Stimulated activated naive CD8-positive, alpha-beta T cell treated with anti-CD3 and anti-CD28 coated beads, Interleukin-15, Interleukin-2, amounts not matched to agents 100 ng/mL and 50 ng/mL, for 24 hours (primary cell): Measurements from ENCODE around the gene SPATA31E1.

Experiments used
- H3K27ac Mint-ChIP-seq: one replicate; pipeline ENCODE4 v1.8.0; 2021; ENCODE audit warnings: mild to moderate bottlenecking, mixed read lengths
- H3K27me3 Mint-ChIP-seq: one replicate; pipeline ENCODE4 v1.8.0; 2021; ENCODE audit warnings: mixed read lengths
- H3K36me3 Mint-ChIP-seq: one replicate; pipeline ENCODE4 v1.8.0; 2021; ENCODE audit warnings: low read depth, mixed read lengths
- H3K4me1 Mint-ChIP-seq: one replicate; pipeline ENCODE4 v1.8.0; 2021; ENCODE audit warnings: low read depth, mixed read lengths
- H3K4me3 Mint-ChIP-seq: one replicate; pipeline ENCODE4 v1.8.0; 2021; ENCODE audit warnings: mild to moderate bottlenecking, mixed read lengths
- H3K9me3 Mint-ChIP-seq: one replicate; pipeline ENCODE4 v1.8.0; 2021; ENCODE audit warnings: mixed read lengths

Gene SPATA31E1

DNA sequence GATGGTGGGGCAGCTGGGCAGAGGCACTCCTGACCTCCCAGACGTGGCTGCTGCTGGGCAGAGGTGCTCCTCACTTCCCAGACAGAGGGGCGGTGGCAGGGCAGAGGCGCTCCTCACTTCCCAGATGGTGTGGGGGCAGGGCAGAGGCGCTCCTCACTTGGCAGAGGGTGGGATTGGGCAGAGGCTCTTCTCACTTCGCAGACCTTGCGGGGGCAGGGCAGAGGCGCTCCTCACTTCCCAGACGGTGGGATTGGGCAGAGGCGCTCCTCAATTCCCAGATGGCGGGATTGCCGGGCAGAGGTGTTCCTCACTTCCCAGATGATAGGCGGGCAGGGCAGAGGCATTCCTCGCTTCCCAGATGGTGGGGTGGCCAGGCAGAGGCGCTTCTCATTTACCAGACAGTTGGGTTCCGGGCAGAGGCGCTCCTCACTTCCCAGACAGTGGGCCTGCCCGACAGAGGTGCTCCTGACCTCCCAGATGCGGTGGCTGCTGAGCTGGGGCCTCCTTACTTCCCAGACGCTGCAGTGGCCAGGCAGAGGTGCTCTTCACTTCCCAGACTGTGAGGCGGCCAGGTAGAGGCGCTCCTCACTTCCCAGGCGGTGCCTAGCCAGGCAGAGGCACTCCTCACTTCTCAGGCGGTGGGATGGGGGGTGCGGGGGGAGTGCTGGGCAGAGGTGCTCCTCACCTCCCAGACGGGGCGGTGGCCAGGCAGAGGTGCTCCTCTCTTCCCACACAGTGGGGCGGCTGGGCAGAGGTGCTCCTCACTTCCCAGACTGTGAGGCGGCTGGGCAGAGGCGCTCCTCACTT, 25.3 kb upstream of the SPATA31E1 start:
- H3K4me3 Mint-ChIP-seq, result no peak overlapping the region
- H3K36me3 Mint-ChIP-seq, result no peaks in the 10 kb centered on the region
- peaks cover 11% of the 10 kb centered on the region for H3K9me3 Mint-ChIP-seq
- H3K27ac Mint-ChIP-seq, result no peak overlapping the region
- no peaks in the 10 kb centered on the region for H3K4me1 Mint-ChIP-seq
- H3K27me3 Mint-ChIP-seq, result no peaks in the 10 kb centered on the region

- no peaks in the 10 kb centered on the region for H3K27me3 Mint-ChIP-seq
- no peaks in the 10 kb centered on the region for H3K4me1 Mint-ChIP-seq
- no peaks in the 10 kb centered on the region for H3K36me3 Mint-ChIP-seq
Observed at GRCh38 chr9:87857948-87858335, 24.7 kb upstream of the SPATA31E1 start.

DNA sequence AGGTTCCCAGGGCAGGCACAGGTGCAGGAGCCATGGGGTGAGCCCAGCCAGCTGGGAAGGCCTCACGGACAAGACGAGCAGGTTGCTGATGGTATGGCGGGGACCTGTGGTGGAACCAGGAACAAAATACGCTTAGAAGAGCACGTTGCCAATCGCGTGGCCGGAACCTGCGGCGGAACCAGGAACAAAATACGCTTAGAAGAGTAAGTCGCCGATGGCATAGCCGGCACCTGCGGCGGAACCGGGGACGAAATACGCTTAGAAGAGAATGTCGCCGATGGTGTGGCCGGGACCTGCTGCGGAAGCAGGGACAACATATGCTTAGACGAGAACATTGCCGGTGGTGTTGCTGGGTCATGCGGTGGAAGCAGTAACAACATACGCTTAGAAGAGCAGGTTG, 23.5 kb upstream of the SPATA31E1 start:
- H3K4me3 Mint-ChIP-seq, result no peak overlapping the region
- peaks cover 11% of the 10 kb centered on the region for H3K9me3 Mint-ChIP-seq
- no peaks in the 10 kb centered on the region for H3K36me3 Mint-ChIP-seq
- no peaks in the 10 kb centered on the region for H3K4me1 Mint-ChIP-seq
- no peaks in the 10 kb centered on the region for H3K27me3 Mint-ChIP-seq
- H3K27ac Mint-ChIP-seq, result no peak overlapping the region

More at GRCh38 chr9:87857948-87858335, 24.7 kb upstream of the SPATA31E1 start:
- peaks cover 11% of the 10 kb centered on the region for H3K9me3 Mint-ChIP-seq
- no peak overlapping the region for H3K27ac Mint-ChIP-seq
- no peak overlapping the region for H3K4me3 Mint-ChIP-seq

- H3K27me3 Mint-ChIP-seq, result no peaks in the 10 kb centered on the region
- H3K9me3 Mint-ChIP-seq, result peaks cover 11% of the 10 kb centered on the region
- H3K36me3 Mint-ChIP-seq, result no peaks in the 10 kb centered on the region
- H3K4me1 Mint-ChIP-seq, result no peaks in the 10 kb centered on the region
- no peak overlapping the region for H3K4me3 Mint-ChIP-seq
- H3K27ac Mint-ChIP-seq, result no peak overlapping the region
Observed at GRCh38 chr9:87859786-87860185, 22.9 kb upstream of the SPATA31E1 start.

- Mint-ChIP-seq H3K27ac (no peak overlapping the region), H3K4me1 (no peaks in the 10 kb centered on the region), H3K36me3 (no peaks in the 10 kb centered on the region), H3K27me3 (peaks cover 3% of the 10 kb centered on the region), H3K4me3 (no peak overlapping the region), H3K9me3 (peaks cover 11% of the 10 kb centered on the region)
Observed at GRCh38 chr9:87861332-87861731, 21.3 kb upstream of the SPATA31E1 start.

GRCh38 chr9:87862536-87863268, 20.0 kb upstream of the SPATA31E1 start:
- Mint-ChIP-seq H3K4me3 (no peak overlapping the region), H3K27ac (no peak overlapping the region), H3K36me3 (no peaks in the 10 kb centered on the region), H3K9me3 (peaks cover 11% of the 10 kb centered on the region), H3K4me1 (no peaks in the 10 kb centered on the region), H3K27me3 (peaks cover 3% of the 10 kb centered on the region)

DNA sequence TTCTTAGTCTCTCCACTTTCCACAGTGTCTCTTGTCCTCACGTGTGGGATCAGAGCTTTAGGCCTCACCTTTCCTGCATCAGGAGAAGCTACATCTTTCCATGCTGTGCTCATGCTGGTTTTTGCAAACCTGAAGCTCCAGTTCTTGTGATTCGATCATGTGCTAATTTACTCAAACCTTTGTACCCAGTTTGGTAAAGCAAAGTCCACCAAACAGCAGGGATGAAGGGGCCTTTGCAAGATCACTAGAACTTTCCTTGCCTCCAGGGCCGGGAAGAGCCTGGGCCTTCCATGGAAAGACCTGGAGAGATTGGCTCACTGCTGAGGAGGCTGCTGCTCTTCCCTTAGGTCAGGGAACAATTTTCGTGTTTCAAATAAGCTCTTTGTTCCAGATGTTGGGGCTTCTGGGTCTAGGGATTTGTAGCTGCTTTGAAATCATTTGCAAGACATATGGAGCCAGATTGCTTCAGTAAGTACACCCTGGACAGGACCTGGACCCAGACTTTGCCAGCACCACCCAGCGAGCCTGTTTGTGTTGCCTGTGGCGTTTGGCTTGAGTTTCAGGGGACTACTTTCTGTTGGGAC, 18.7 kb upstream of the SPATA31E1 start:
- no peaks in the 10 kb centered on the region for H3K4me1 Mint-ChIP-seq
- H3K9me3 Mint-ChIP-seq, result peaks cover 11% of the 10 kb centered on the region
- H3K27ac Mint-ChIP-seq, result no peak overlapping the region
- no peaks in the 10 kb centered on the region for H3K36me3 Mint-ChIP-seq
- H3K27me3 Mint-ChIP-seq, result peaks cover 3% of the 10 kb centered on the region
- H3K4me3 Mint-ChIP-seq, result no peak overlapping the region

DNA sequence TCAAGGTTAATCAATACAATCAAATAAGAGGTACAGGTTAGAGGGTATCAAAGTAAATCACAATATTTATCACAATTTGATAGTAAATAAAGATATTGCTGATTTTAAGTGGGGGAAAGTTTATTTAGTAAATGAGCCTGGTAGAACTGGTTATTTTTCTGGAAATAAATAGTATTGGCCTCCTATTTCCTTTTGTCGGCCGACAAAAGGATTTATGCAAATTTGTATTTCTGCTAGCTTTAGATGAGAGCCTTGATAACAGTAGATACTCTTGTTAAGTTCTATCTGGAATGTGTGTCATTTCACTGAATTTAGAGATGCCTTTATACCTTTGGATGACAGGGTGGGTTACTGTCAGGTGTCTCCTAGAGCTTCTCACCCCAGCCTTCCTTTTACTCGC, 17.8 kb upstream of the SPATA31E1 start:
- Mint-ChIP-seq H3K4me3 (no peak overlapping the region), H3K4me1 (no peaks in the 10 kb centered on the region), H3K27ac (no peak overlapping the region), H3K36me3 (no peaks in the 10 kb centered on the region), H3K27me3 (peaks cover 3% of the 10 kb centered on the region), H3K9me3 (peaks cover 15% of the 10 kb centered on the region)

DNA sequence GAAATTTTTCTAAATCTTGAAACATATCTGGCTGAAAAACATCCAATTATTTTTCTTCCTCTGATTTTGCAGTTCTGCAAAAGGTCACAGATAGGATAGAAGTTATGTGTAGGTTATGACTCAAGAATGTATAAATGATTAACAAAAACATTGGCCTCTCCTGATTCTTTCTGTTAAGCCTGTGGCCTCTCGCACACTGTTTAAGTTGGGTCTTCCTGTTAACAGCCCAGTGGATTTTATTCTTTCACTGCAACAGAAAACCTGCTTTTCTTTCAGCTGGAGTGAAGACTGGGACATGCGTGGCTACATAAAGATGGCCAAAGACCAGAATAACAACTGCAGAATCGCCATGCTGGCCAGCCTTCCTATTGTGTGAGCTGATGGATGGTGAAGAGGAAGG, 17.1 kb upstream of the SPATA31E1 start:
- peaks cover 3% of the 10 kb centered on the region for H3K27me3 Mint-ChIP-seq
- no peaks in the 10 kb centered on the region for H3K4me1 Mint-ChIP-seq
- no peak overlapping the region for H3K27ac Mint-ChIP-seq
- H3K9me3 Mint-ChIP-seq, result peaks cover 10% of the 10 kb centered on the region
- no peak overlapping the region for H3K4me3 Mint-ChIP-seq
- no peaks in the 10 kb centered on the region for H3K36me3 Mint-ChIP-seq

GRCh38 chr9:87867391-87867790, 15.3 kb upstream of the SPATA31E1 start:
- peaks cover 4% of the 10 kb centered on the region for H3K9me3 Mint-ChIP-seq
- no peak overlapping the region for H3K27ac Mint-ChIP-seq
- H3K4me3 Mint-ChIP-seq, result no peak overlapping the region
- no peaks in the 10 kb centered on the region for H3K36me3 Mint-ChIP-seq
- H3K4me1 Mint-ChIP-seq, result no peaks in the 10 kb centered on the region
- H3K27me3 Mint-ChIP-seq, result peaks cover 3% of the 10 kb centered on the region

DNA sequence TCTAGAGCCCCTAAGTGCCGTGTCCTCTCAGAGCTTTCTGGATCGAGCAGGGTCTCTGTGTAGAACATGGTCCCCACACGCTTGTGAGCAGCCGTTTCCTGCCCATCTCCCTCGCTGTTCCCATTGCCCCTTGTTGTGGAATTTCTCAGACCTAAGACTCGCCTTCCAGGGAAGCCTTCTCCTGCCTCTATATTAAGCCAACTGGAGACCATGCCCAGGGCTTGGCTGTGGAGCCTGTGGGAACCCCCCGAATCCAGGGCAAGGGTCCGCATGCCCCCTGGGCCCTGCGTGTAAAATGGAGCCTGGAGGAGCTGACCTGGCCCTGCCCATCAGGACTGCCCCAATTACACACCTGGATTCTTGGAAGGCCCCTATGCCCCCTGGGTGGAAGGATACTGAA, 14.5 kb upstream of the SPATA31E1 start:
- no peaks in the 10 kb centered on the region for H3K36me3 Mint-ChIP-seq
- H3K27ac Mint-ChIP-seq, result no peak overlapping the region
- peaks cover 4% of the 10 kb centered on the region for H3K9me3 Mint-ChIP-seq
- no peak overlapping the region for H3K4me3 Mint-ChIP-seq
- peaks cover 3% of the 10 kb centered on the region for H3K27me3 Mint-ChIP-seq
- no peaks in the 10 kb centered on the region for H3K4me1 Mint-ChIP-seq

GRCh38 chr9:87868635-87869034, 14.0 kb upstream of the SPATA31E1 start:
- no peak overlapping the region for H3K27ac Mint-ChIP-seq
- no peaks in the 10 kb centered on the region for H3K4me1 Mint-ChIP-seq
- no peak overlapping the region for H3K4me3 Mint-ChIP-seq
- no peaks in the 10 kb centered on the region for H3K36me3 Mint-ChIP-seq
- peaks cover 4% of the 10 kb centered on the region for H3K9me3 Mint-ChIP-seq
- peaks cover 3% of the 10 kb centered on the region for H3K27me3 Mint-ChIP-seq

DNA sequence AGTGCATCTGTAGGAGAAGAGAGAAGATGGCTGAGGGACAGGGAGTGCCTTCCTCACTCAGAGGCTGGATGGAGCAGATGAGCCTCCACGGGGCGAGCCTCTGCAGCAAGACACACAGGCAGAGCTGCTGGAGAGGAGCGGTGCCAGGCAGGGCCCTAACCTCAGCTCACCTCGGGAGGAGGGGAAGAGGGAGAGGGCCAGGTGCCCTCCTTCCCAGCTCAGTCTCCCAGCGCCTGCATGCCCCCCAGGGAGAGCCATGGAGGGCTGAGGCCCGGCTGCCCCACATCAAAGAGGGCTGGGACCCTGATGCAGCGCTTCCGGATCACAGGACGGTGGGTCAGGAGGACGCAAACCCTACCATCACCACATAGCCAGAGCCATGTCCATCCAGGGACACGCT, 13.6 kb upstream of the SPATA31E1 start:
- Mint-ChIP-seq H3K9me3 (peaks cover 4% of the 10 kb centered on the region), H3K27ac (no peak overlapping the region), H3K36me3 (no peaks in the 10 kb centered on the region), H3K27me3 (peaks cover 3% of the 10 kb centered on the region), H3K4me3 (no peak overlapping the region), H3K4me1 (no peaks in the 10 kb centered on the region)

DNA sequence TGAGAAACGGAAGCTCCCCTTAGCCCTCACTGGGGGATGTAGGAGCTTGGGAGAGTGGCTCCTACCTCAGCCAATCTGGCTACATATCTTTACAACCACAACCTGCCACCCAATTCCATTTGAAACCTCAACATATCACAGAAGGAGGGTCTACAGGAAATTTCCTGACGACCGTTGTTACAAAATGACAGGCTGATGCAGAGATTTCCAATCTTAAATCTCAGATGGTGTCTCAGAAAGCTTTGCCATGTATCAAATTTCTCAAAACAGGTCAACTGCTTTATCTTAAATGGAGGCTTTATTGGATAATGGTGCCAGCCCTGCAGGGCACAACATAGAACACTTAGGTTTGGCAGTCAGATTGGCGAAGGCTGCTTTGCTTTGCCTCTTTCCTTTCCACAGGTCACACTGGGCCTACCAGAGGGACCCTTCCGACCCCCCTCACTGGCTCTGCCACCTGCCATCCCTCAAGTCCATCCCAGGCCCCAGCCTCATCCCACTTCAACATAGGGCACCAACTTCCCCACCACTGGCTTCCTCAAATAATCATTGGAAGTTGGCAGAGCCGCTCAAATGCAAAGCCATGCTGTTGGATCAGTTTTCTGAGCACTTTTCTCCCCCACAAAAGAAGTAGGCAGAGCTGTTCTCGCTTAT, 11.1 kb upstream of the SPATA31E1 start:
- H3K27me3 Mint-ChIP-seq, result peaks cover 1% of the 10 kb centered on the region
- H3K27ac Mint-ChIP-seq, result no peak overlapping the region
- H3K4me3 Mint-ChIP-seq, result no peak overlapping the region
- H3K9me3 Mint-ChIP-seq, result peaks cover 4% of the 10 kb centered on the region
- H3K4me1 Mint-ChIP-seq, result no peaks in the 10 kb centered on the region
- H3K36me3 Mint-ChIP-seq, result no peaks in the 10 kb centered on the region

DNA sequence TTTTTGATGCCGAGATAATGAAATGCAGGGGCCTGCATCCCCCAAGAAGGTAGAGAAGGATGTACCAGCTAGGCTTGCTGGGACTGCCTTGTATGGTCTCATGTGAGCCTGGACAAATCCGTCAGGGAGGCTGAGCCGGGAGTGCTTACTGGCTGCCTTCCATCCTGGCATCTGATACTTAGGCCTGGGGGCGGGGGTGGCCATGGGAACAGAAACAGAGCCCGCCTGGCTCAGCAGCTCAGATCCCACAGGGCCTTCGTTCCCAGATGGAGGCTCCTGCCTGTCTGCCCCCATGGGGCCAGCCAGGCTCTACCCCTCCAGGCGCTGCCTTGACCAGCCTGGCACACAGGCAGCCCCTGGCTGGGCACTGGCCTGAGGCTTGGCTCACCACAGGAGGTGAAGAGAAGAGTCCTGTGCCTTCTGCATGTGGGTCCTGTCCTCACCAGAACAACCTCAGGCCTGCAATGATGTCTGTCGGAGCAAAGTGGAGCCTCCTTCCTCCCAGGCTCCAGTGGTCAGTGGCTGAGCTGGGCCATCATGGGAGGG, 10.5 kb upstream of the SPATA31E1 start:
- peaks cover 5% of the 10 kb centered on the region for H3K27me3 Mint-ChIP-seq
- H3K27ac Mint-ChIP-seq, result no peak overlapping the region
- H3K9me3 Mint-ChIP-seq, result peaks cover 4% of the 10 kb centered on the region
- no peaks in the 10 kb centered on the region for H3K36me3 Mint-ChIP-seq
- H3K4me3 Mint-ChIP-seq, result no peak overlapping the region
- no peaks in the 10 kb centered on the region for H3K4me1 Mint-ChIP-seq
